ENCODE measurements around the gene NT5DC4. TPM values are rescaled to one million over a fixed set of nuclear protein-coding genes. Genes with fewer than 3 reads are reported as not detected.

NT5DC4 gene
- total RNA-seq, 2 experiments from 2014 or later, result not detected

GRCh38 chr2:112787729-112788393, 67.0 kb downstream of the NT5DC4 start:
- H3K4me1 Mint-ChIP-seq, result peaks cover 4% of the 10 kb centered on the region
- POLR2A ChIA-PET, result no interaction called here
- peaks cover 8% of the 10 kb centered on the region for H3K27me3 Mint-ChIP-seq
- DNase-seq (no peak), ATAC-seq (no peak)
- no peak overlapping the region for H3K27ac Mint-ChIP-seq
- H3K4me3 Mint-ChIP-seq, result no peak overlapping the region
- CTCF ChIA-PET, result interaction anchor here (0.6 to 1.0 kb wide), 2 partner anchors 8 to 111 kb away, joined by 3 read pairs; no protein-coding TSS in a partner anchor
- H3K9me3 Mint-ChIP-seq (ENCODE audit: low read depth), result no peaks in the 10 kb centered on the region
- no peaks in the 10 kb centered on the region for H3K36me3 Mint-ChIP-seq (ENCODE audit: low read depth)
- intact Hi-C loops (cut with DNase I, micrococcal nuclease), result no loop called here

GRCh38 chr2:112788653-112789052, 67.8 kb downstream of the NT5DC4 start:
- ChIA-PET CTCF (interaction anchor here (0.6 to 1.7 kb wide), 3 partner anchors 8 to 46 kb away, joined by 3 to 4 read pairs (median 4); no protein-coding TSS in a partner anchor), POLR2A (no interaction called here)
- Mint-ChIP-seq H3K4me3 (no peak overlapping the region), H3K27ac (no peak overlapping the region), H3K27me3 (peaks cover 6% of the 10 kb centered on the region), H3K9me3 (ENCODE audit: low read depth) (no peaks in the 10 kb centered on the region), H3K36me3 (ENCODE audit: low read depth) (no peaks in the 10 kb centered on the region), H3K4me1 (peaks cover 12% of the 10 kb centered on the region)
- ATAC-seq, result no peak
- intact Hi-C loops (cut with DNase I, micrococcal nuclease), result no loop called here
- no peak for DNase-seq

Other genes starting within 250 kb of the NT5DC4 start
- 10 to 100 TPM; 28.7 to 30.2 TPM for gene TTL, start 238.9 kb upstream of the NT5DC4 start, total RNA-seq
- 10 to 100 TPM; 47.0 to 63.3 TPM for gene POLR1B, start 178.6 kb upstream of the NT5DC4 start, total RNA-seq
- 10 to 100 TPM; 34.4 to 37.0 TPM for gene CHCHD5, start 136.4 kb upstream of the NT5DC4 start, total RNA-seq
- gene SLC20A1, start 75.1 kb upstream of the NT5DC4 start, total RNA-seq, result 10 to 100 TPM; 69.3 to 69.6 TPM
- gene CKAP2L, start 43.6 kb downstream of the NT5DC4 start, total RNA-seq, result 10 to 100 TPM; 38.4 to 46.7 TPM
- gene IL1A, start 63.5 kb downstream of the NT5DC4 start, total RNA-seq, result 1 to 10 TPM; 6.6 to 6.9 TPM
- gene IL1B, start 115.8 kb downstream of the NT5DC4 start, total RNA-seq, result under 1 TPM; 0.18 to 0.37 TPM
- gene IL37, start 190.1 kb downstream of the NT5DC4 start, total RNA-seq, result not detected